Activated CD4-positive, alpha-beta T cell treated with anti-CD3 and anti-CD28 coated beads for 4 hours (primary cell): ENCODE results near the gene LLGL1.

ENCODE experiments used
- DNase-seq, 2 donors: peaks; one replicate each; pipeline ENCODE4 v3.0.0-alpha.2; 2020

LLGL1 gene

GRCh38 chr17:18230288-18231141 lies 5.1 kb downstream of the LLGL1 start:
- DNase-seq: no peak

GRCh38 chr17:18231164-18231563 lies 5.7 kb downstream of the LLGL1 start:
- no peak for DNase-seq

- no peak for DNase-seq
Observed at GRCh38 chr17:18233803-18234518, 8.5 kb downstream of the LLGL1 start.

GRCh38 chr17:18234853-18235380 lies 9.5 kb downstream of the LLGL1 start:
- no peak for DNase-seq

GRCh38 chr17:18235743-18236256 lies 10.4 kb downstream of the LLGL1 start:
- DNase-seq: no peak

GRCh38 chr17:18236494-18236893 lies 11.1 kb downstream of the LLGL1 start:
- DNase-seq: no peak

- DNase-seq: no peak
Observed at GRCh38 chr17:18237461-18237860, 12.0 kb downstream of the LLGL1 start.

GRCh38 chr17:18238299-18238698 lies 12.9 kb downstream of the LLGL1 start:
- no peak for DNase-seq

GRCh38 chr17:18240449-18240848 lies 15.0 kb downstream of the LLGL1 start:
- DNase-seq: no peak

- DNase-seq: no peak
Observed at GRCh38 chr17:18241229-18241871, 15.9 kb downstream of the LLGL1 start.

GRCh38 chr17:18245038-18245776 lies 19.8 kb downstream of the LLGL1 start:
- no peak for DNase-seq

GRCh38 chr17:18246109-18246725 lies 20.8 kb downstream of the LLGL1 start:
- DNase-seq: no peak

- DNase-seq: no peak
Observed at GRCh38 chr17:18246880-18247612, 21.6 kb downstream of the LLGL1 start.

- DNase-seq: no peak
Observed at GRCh38 chr17:18247613-18248001, 22.2 kb downstream of the LLGL1 start.

- peak; percentile 57 to 67 for DNase-seq
Observed at GRCh38 chr17:18248300-18248731, 22.9 kb downstream of the LLGL1 start.

- DNase-seq: no peak
Observed at GRCh38 chr17:18248811-18249210, 23.4 kb downstream of the LLGL1 start.

GRCh38 chr17:18250259-18250658 lies 24.8 kb downstream of the LLGL1 start:
- DNase-seq: no peak

- no peak for DNase-seq
Observed at GRCh38 chr17:18250708-18251107, 25.3 kb downstream of the LLGL1 start.

GRCh38 chr17:18251204-18251603 lies 25.8 kb downstream of the LLGL1 start:
- no peak for DNase-seq

- no peak for DNase-seq
Observed at GRCh38 chr17:18252160-18252559, 26.7 kb downstream of the LLGL1 start.

GRCh38 chr17:18253187-18253884 lies 27.9 kb downstream of the LLGL1 start:
- DNase-seq: no peak
